GM18907 (cell line): ENCODE results near the gene RRP8.

Experiments
- ATAC-seq: cut with Tn5 transposase; IDR thresholded peaks from one replicate; pipeline ENCODE4 v1.9.1; 2021; ENCODE audit warnings: mild to moderate bottlenecking, moderate library complexity; ENCODE audit not compliant: unreplicated experiment

Gene RRP8

DNA sequence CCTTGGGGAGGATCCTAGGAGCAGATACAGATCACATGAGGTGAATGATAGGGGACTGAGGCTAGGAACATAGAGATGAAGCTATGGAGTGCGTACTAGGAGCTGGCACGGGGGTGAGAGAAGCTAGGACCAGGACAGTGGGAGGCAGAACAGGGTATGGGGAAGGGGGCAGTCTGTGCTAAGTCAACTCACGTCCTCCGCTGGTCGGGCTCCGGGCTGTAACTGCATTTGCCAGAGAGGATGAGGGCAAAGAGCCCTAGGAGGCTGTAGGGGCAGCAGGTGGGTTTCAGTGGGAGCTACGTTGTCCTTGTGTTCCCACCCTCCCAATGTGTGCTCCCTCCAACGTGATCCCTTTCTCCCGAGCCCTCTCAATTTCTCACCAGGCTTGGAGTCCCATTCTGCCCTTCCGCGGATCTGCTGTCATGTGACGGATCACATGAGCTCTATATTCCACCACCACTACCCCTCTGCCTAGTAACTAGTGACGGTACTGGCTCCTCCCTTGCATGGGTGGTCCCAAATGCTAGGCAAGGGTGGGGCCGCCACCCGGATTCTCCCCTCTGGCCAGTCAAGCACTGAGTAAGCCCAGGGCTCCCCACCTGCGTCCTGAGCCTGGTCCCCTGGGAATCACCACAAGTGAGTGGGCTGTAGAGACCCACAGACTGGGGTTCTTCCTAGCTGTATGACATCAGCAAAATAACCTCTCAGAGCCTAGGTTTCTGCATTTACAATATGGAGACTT is 15.8 kb upstream of the RRP8 start, which contains the start of gene TPP1:
Gene TPP1, minus strand, starts transcription at position 419 of the 742 bp plus-strand sequence. Its CDS starts 22 bp downstream, at position 397.
- ATAC-seq = peak; percentile 98

GRCh38 chr11:6618117-6619003 is 14.9 kb upstream of the RRP8 start:
- ATAC-seq = peak; percentile 2

DNA sequence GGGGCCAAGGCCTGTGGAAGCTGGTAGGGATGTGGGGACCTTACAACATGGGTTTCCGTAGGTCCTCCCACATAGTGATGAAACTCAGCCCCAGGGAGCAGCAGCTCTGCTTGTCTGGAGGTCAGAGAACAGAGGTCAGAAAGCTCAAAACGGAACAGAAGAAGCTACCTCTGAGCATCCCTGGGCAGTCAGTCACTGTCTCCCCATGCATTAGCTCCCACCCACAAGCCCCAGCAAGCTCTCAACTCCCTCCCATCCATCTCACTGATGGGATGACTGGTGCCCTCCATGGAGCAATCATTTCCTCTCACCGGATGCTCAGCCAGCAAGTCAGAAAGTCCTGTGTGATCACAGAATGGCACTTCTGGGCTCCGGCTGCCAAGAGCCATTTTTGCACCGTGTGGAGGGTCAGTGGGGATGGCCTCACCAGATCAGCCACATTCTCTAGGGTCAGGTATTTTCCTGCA is 13.9 kb upstream of the RRP8 start:
- ATAC-seq = no peak

DNA sequence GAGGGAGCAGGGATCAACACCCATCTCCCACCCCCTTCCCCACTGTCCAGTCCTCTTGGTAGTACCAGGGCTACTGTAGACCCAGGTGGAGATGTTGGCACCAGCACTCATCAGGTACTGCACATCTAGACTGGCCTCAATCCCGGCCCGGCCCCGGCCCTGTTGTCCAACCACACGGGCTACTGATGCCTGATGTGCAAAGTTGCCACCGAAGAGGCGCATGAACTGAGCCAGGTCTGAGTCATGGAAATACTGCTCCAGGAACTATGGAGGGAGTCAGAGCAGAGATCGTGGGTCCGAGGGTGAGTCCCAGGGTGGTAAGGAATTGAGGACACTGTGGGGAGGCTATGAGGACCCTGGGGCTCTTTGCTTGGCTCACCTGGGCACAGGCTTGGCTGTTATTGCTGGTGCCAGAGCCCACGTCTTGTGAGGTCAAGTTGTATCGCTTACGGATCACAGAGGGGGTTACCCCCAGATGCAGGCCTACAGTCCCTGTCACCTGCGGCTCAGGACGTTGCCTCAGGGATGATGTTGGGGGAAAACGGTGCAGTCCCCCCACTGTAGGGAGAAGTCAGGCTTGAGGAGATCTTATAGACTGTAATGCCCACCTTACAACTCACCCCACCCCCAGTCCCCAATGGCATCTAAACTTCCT is 13.3 kb upstream of the RRP8 start:
- ATAC-seq = no peak

- no peak for ATAC-seq
Measured at GRCh38 chr11:6615882-6616585, 12.6 kb upstream of the RRP8 start.

GRCh38 chr11:6615046-6615445 is 11.6 kb upstream of the RRP8 start:
- no peak for ATAC-seq

DNA sequence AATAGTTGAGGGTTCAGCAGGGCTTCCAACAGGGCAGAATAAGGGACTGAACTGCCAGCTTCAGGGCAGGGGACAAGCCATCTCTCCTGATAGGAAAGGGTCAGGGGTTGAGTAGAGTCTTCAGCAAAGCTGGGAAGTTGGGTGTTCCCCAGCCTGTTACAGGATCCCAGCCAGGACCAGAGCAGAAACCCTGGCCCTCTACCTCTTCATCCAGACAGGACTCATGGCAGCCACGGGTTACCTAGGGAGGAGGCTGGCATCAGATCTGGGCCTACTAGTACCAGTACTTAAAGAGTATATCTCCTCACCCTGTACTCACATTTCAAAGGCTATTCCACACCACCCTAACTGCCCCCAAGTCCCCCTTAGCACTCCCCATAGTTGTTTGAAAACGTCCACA is 11.0 kb upstream of the RRP8 start:
- no peak for ATAC-seq

- no peak for ATAC-seq
Measured at GRCh38 chr11:6613496-6613895, 10.1 kb upstream of the RRP8 start.

DNA sequence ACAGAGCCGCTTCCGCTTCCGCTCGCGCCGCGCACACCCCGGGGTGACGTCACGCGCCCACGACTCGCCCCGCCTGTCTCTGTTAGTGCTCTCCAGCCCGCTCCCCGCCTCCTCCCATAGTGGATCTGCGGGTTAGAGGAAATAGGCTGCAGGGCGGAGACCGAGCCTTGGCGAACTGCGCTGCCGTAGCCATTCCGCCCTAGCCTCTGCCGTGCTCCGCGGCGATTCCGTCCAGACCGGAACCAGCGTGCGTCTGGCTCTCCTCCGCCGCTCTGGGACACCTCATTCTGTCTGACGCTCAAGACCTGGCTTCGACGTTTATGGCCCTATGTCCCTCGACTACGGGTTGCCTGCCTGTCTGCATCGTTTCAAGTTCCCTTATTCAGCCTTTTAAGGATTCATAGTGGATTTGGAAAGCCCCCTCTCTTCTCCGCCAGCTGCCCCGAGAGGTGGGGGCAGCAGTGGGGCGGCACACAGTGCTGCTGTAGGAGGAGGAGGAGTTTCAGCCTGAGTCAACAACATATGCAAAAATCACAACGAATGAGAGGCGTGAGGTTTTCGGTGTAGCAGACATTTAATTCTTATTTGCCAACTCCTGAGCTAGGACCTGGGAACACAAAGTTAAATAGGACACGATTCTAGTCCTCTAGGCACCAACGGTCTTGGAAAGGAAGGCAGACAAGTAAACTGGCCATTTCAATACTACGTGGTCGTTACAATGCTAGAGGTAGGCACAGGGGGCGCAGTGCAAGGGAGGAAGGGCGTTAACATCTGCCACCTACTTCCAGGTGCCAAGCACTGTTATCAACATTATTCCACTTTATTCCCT is 9.0 kb upstream of the RRP8 start, which contains the start of gene TAF10:
Gene TAF10, minus strand, starts transcription at position 4 of the 829 bp plus-strand sequence. CDS start 27 bp downstream, outside the sequence.
- ATAC-seq = peak; percentile 85

- ATAC-seq = no peak
Measured at GRCh38 chr11:6611963-6612212, 8.5 kb upstream of the RRP8 start.

DNA sequence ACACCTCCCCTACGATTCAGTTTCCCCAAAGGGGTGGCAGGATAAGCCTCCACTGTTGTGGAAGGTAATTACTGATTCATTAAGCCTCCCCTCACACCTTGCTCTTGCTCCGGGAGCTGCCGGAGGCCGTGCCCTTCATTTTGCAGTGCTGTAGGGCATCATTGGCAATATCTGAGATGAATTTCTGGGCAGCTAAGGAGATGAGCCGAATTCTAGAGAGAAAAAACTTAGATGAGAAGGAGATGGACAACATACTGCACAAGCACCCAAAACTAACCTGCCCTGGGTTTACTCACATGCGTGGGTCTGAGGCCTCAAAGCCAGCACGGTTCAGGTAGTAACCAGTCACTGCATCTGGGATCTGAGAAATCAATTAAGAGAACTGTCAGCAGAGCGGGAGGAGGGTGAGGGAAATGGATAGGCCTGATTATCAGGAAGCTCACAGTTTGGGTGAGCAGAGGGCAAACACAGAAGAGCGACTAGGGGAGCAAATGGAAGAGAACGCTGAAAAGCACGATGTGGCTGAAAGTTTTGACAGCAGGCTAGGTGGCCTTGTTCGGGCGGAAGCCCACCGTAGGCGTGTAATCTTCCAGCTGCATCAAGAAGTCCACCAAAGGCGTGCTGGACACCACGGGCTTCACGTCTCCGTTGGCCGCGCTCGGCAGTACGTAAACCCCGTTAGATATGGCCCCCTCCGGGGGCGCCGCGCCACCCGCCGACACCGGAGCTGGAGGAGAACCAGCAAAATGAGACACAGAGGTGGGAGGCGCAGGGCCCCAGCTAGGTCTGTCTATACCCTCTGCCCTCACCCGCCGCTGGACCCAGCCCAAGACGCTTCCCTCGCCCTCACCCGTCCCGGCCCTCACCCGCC is 7.9 kb upstream of the RRP8 start:
- ATAC-seq = peak; percentile 18

GRCh38 chr11:6610591-6610990 is 7.2 kb upstream of the RRP8 start:
- no peak for ATAC-seq

DNA sequence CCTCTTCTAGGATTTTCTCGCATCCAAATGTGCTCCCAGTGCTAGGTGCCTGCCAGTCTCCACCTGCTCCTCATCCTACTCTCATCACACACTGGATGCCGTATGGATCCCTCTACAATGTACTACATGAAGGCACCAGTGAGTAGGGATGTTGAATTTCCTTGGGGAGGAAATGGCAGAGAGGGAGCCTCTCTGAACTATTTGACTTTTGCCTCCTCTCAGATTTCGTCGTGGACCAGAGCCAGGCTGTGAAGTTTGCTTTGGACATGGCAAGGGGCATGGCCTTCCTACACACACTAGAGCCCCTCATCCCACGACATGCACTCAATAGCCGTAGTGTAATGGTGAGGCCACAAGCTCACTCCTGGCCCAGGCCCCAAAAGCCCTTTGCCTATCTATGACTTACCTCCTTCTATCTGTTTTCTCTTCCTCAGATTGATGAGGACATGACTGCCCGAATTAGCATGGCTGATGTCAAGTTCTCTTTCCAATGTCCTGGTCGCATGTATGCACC is 6.1 kb upstream of the RRP8 start:
- ATAC-seq = no peak

- no peak for ATAC-seq
Measured at GRCh38 chr11:6608726-6609501, 5.5 kb upstream of the RRP8 start.

DNA sequence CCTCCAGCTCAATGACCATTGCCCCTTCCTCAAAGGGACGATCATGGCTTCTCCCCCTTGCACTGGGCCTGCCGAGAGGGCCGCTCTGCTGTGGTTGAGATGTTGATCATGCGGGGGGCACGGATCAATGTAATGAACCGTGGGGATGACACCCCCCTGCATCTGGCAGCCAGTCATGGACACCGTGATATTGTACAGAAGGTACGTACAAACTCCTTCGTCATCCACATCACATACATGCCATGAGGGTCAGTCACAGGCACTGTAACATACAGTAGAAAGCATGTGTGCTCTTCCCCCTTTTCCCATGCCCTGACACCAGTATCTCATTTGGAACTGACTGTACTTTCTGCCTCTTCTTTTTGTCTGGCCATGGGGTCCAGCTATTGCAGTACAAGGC is 4.6 kb upstream of the RRP8 start:
- ATAC-seq = no peak

DNA sequence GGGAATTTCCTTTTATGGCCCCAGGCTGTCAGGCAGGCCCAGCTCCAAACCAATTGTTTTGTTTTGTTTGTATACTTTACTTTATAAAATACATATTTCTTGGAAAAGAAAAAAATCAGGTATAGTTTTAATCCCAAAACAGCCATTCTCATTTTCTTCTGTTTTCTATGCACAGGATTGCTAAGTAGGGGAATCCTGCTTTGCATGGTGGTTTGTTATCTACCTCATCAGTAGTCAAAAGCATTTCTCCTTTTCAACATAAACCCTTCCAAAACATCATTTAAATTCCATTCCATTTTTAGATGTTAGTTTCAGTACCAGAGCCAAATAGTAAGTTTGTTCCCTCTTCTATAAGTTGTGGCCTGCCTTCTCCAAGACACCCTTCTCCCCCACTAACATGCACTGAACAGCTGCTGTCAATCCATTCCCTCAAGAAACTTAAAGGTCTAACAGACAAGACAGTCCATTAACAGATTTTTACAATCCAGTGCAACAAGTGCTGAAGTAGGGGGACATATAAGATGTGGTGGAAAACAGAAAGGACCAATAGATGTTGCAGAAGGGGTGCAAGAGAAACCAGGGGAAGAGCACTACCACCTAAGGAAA is 3.9 kb upstream of the RRP8 start:
- ATAC-seq = no peak

DNA sequence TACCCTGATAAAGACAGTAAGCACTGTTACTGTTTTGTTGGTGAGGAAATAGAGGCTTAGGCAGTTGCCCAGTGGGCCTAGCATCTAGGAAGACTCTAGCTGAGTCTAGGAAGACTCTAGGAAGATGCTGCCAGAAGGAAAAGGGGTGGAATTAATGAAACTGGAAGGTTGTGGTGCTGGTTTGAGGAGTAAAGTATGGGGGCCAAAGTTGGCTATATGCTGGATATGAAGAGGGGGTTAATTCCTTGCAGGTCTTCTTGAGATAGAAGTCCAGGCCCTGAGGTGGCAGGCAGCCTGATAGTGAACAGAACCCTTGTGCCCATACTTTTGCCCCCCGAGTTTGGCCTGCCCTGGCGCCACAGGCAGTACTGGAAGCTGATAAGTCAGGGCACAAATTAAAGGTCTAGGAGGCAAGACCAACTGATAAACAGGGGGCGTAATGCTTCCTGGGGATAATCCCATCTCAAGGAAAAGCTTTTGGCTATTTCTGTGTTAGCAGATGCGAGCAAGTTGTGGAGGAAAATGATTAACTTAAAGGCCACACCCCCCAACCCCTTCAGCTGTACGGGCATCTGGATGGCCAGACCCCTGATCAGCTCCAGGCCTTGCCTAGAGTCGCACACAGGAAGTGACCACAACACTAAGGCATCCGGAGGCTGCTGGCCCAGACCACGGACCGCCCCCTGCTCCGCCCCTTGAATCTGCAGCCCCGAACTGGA is 3.2 kb upstream of the RRP8 start:
- peak; percentile 53 for ATAC-seq
